ENCODE measurements around the gene KCTD16.

DNA sequence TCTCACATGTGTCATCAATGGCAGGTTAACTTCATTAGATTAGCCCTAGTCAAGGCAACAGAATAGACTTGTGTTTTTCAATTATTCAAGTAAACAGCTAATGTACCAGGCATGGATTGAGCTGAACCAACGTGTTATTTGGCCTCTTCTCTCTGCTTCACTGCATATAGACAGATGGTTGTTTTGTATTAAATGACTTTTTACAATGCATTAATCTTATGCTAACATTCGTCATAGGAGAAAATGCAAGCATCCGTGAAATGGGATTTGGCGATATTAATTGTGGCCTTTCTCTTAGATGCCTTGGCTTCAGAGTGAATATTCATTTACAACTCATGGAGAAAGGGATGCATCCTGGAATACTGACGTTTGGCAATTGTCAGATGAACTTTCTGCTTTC is 208.0 kb downstream of the KCTD16 start:
- TF ChIP-seq, protein P1, sequence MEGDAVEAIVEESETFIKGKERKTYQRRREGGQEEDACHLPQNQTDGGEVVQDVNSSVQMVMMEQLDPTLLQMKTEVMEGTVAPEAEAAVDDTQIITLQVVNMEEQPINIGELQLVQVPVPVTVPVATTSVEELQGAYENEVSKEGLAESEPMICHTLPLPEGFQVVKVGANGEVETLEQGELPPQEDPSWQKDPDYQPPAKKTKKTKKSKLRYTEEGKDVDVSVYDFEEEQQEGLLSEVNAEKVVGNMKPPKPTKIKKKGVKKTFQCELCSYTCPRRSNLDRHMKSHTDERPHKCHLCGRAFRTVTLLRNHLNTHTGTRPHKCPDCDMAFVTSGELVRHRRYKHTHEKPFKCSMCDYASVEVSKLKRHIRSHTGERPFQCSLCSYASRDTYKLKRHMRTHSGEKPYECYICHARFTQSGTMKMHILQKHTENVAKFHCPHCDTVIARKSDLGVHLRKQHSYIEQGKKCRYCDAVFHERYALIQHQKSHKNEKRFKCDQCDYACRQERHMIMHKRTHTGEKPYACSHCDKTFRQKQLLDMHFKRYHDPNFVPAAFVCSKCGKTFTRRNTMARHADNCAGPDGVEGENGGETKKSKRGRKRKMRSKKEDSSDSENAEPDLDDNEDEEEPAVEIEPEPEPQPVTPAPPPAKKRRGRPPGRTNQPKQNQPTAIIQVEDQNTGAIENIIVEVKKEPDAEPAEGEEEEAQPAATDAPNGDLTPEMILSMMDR (IDR thresholded peaks at IDR 0.05) = no peak
- TF ChIP-seq POLR2A (IDR thresholded peaks at IDR 0.05) = no peak

All from prostate gland (tissue), 2 donors.